Type B pancreatic cell (in vitro differentiated cells): ENCODE data around the gene IZUMO4. TPM values are rescaled to one million over a fixed set of nuclear protein-coding genes. Genes with fewer than 3 reads are reported as not detected.
A peak's percentile ranks its signal among the peaks of the same experiment; 100 is the strongest.

Experiments
- DNase-seq: peaks from one replicate; pipeline ENCODE4 v3.0.0; 2021; ENCODE audit warnings: mixed read lengths; ENCODE audit not compliant: unreplicated experiment; ENCODE audit errors: extremely low spot score
- H3K27ac Mint-ChIP-seq: 2 replicates; pipeline ENCODE4 v1.8.0; 2021; ENCODE audit warnings: mild to moderate bottlenecking, mixed read lengths
- H3K27me3 Mint-ChIP-seq: 2 replicates; pipeline ENCODE4 v1.8.0; 2021; ENCODE audit warnings: mixed read lengths
- H3K36me3 Mint-ChIP-seq: 2 replicates; pipeline ENCODE4 v1.8.0; 2021; ENCODE audit warnings: mixed read lengths
- H3K4me1 Mint-ChIP-seq: one replicate; pipeline ENCODE4 v1.8.0; 2021; ENCODE audit warnings: mixed read lengths; ENCODE audit not compliant: unreplicated experiment
- H3K4me3 Mint-ChIP-seq: 2 replicates; pipeline ENCODE4 v1.8.0; 2021; ENCODE audit warnings: mild to moderate bottlenecking, mixed read lengths
- H3K9me3 Mint-ChIP-seq: 2 replicates; pipeline ENCODE4 v1.8.0; 2021; ENCODE audit warnings: mixed read lengths
- total RNA-seq: library from RNA; stranded (reverse); gene quantifications from 2 replicates; pipeline ENCODE4 v1.2.1, GENCODE V29; 2021; ENCODE audit warnings: low replicate concordance
- TF ChIP-seq, protein P1 (sequence below): fragments of 200-600 bp; sonication (generic); conservative IDR thresholded peaks from 2 replicates; pipeline ENCODE4 v1.5.0; 2021; ENCODE audit warnings: antibody characterized with exemption, mild to moderate bottlenecking

IZUMO4 gene
- total RNA-seq, 1 donor from 2014 or later: 7.4 TPM

DNA sequence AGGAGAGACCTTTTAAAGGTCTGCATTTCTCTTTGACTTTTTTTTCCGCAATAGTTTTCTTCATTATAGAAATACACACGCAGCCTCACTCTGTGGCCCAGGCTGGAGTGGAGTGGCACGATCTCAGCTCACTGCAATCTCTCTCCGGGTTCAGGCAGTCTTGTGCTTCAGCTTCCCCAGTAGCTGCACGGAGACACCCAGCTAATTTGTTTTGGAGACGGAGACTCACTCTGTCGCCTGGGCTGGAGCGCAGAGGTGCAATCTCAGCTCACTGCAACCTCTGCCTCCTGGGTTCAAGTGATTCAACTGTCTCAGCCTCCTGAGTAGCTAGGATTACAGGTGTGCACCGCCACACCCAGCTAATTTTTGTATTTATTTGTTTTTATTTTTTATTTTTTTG, 33.9 kb upstream of the IZUMO4 start:
- Mint-ChIP-seq H3K9me3 (no peaks in the 10 kb centered on the region), H3K27ac (peak overlapping the region; percentile 96), H3K36me3 (no peaks in the 10 kb centered on the region), H3K27me3 (no peaks in the 10 kb centered on the region), H3K4me3 (peak overlapping the region; percentile 94), H3K4me1 (peaks cover 14% of the 10 kb centered on the region)
- DNase-seq: no peak
- TF ChIP-seq, protein P1, sequence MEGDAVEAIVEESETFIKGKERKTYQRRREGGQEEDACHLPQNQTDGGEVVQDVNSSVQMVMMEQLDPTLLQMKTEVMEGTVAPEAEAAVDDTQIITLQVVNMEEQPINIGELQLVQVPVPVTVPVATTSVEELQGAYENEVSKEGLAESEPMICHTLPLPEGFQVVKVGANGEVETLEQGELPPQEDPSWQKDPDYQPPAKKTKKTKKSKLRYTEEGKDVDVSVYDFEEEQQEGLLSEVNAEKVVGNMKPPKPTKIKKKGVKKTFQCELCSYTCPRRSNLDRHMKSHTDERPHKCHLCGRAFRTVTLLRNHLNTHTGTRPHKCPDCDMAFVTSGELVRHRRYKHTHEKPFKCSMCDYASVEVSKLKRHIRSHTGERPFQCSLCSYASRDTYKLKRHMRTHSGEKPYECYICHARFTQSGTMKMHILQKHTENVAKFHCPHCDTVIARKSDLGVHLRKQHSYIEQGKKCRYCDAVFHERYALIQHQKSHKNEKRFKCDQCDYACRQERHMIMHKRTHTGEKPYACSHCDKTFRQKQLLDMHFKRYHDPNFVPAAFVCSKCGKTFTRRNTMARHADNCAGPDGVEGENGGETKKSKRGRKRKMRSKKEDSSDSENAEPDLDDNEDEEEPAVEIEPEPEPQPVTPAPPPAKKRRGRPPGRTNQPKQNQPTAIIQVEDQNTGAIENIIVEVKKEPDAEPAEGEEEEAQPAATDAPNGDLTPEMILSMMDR: no peak

DNA sequence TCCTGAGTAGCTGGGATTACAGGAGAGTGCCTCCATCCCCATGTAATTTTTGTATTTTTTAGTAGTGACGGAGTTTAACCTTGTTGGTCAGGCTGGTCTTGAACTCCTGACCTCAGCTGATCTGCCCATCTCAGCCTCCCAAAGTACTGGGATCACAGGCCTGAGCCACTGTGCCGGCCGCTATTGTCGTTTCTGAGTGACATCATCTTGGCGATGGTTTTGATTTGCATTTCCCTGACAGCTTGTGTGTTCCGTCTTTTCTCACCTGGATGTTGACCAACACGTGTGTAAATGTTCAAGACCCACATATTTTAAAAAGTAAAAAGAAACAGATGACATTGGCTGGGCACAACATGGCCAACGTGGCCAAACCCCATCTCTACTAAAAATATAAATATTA, 32.9 kb upstream of the IZUMO4 start:
- Mint-ChIP-seq H3K4me3 (peak overlapping the region; percentile 41), H3K9me3 (no peaks in the 10 kb centered on the region), H3K4me1 (peaks cover 14% of the 10 kb centered on the region), H3K36me3 (no peaks in the 10 kb centered on the region), H3K27ac (peak overlapping the region; percentile 68), H3K27me3 (no peaks in the 10 kb centered on the region)
- no peak for DNase-seq
- TF ChIP-seq, protein P1: no peak

DNA sequence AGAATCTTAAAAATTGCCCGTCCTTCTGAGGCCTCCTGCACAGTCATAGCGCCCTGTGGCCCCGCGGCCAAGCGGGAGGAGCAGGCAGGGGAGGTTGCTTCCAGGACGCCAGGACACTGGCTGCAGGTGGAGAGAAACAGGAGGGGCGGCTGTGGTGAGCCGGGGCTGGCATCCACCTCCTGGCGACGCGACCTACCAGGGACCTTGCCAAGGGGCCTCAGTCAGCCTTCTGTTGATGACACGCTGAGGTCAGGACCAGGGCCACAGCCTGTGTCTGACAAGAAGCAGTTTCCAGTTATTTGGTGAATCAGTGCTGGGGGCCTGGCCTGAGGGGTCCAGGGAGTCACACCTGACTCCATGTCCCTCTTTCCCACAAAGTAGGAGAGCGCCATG, 32.3 kb upstream of the IZUMO4 start:
- Mint-ChIP-seq H3K4me3 (no peak overlapping the region), H3K27ac (no peak overlapping the region), H3K27me3 (no peaks in the 10 kb centered on the region), H3K36me3 (no peaks in the 10 kb centered on the region), H3K4me1 (peaks cover 14% of the 10 kb centered on the region), H3K9me3 (no peaks in the 10 kb centered on the region)
- DNase-seq: peak; percentile 67
- TF ChIP-seq, protein P1: no peak

DNA sequence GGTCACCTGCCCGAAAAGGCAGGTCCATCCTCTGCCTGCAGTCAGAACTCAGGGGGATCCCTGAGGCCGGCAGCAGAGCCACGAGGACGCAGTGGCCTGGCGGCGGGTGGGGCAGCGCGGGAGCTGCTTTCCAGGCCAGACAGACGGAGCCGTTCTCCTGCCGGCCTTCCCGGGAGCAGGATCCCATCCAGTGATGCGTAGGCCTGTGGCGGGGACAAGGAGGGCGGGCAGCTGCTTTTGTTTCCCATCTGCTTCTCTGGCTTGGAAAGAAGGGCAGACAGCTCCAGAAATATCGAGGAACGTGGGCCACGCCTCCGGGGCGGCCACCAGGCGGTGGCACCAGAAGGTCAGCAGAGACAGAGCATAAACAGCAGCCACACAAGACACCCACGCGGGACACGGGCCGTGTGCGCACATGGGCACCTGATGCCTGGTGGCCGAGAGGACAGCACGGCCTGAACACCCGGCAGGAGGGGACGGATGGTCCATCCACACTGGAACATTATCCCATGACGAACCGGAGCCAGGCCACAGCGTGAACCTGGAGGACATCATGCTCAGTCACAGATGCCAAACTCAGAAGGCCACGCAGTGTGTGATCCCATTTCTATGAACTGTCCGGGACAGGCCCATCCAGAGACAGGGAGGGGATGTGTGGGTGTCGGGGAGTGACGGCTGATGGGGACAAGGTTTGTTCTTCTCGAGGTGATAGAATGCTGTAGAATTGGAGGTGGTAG, 31.8 kb upstream of the IZUMO4 start:
- TF ChIP-seq, protein P1: no peak
- Mint-ChIP-seq H3K27me3 (no peaks in the 10 kb centered on the region), H3K9me3 (no peaks in the 10 kb centered on the region), H3K4me3 (no peak overlapping the region), H3K4me1 (peaks cover 18% of the 10 kb centered on the region), H3K27ac (peak overlapping the region; percentile 21), H3K36me3 (no peaks in the 10 kb centered on the region)
- DNase-seq: no peak

DNA sequence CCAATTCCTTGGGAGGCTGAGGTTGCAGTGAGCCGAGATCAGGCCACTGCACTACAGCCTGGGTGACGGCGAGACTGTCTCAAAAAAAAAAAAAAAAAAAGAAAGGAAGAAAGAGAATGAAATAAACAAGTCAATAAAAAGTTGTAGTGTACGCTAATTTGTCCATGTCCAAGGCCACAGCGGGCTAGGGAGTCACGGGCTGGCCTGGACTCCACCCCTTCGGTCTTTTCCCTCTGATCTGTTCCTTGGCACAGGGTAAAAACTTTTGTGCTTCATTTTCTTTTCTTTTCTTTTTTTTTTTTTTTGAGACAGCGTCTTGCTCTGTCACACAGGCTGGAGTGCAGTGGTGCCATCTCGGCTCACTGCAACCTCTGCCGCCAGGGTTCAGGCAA, 26.3 kb upstream of the IZUMO4 start:
- no peak for DNase-seq
- H3K27ac Mint-ChIP-seq: no peak overlapping the region
- peaks cover 7% of the 10 kb centered on the region for H3K36me3 Mint-ChIP-seq
- H3K4me1 Mint-ChIP-seq: peaks cover 4% of the 10 kb centered on the region
- TF ChIP-seq, protein P1: no peak
- no peaks in the 10 kb centered on the region for H3K9me3 Mint-ChIP-seq
- no peaks in the 10 kb centered on the region for H3K27me3 Mint-ChIP-seq
- no peak overlapping the region for H3K4me3 Mint-ChIP-seq
